CD8-positive, alpha-beta memory T cell (primary cell): ENCODE measurements around the gene BTNL3. TPM values are rescaled to one million over a fixed set of nuclear protein-coding genes. Genes with fewer than 3 reads are reported as not detected.
A peak's percentile ranks its signal among the peaks of the same experiment; 100 is the strongest.

Experiments used
- CTCF ChIA-PET: fragments of 350-600 bp; sonication (Branson Sonifier 250); formaldehyde crosslinking; loops from one replicate; lab custom pipeline; 2021; ENCODE audit warnings: antibody characterized with exemption; lab: Charles Lee
- POLR2A ChIA-PET: fragments of 350-600 bp; sonication (Branson Sonifier 250); formaldehyde crosslinking; loops from one replicate; lab custom pipeline; 2021; ENCODE audit warnings: antibody characterized with exemption; lab: Charles Lee
- DNase-seq, 5 donors: peaks; one replicate each; pipeline versions ENCODE4 v3.0.0 to v3.0.0-alpha.2; 2020 to 2022; ENCODE audit warnings: mixed read lengths in 1 of 5
- H3K27ac ChIP-seq: one replicate; pipeline ENCODE4 v1.7.0; 2013; ENCODE audit warnings: low read depth, mild to moderate bottlenecking, low read length, moderate library complexity
- H3K27me3 ChIP-seq: 2 replicates; pipeline ENCODE4 v1.7.0; 2013; ENCODE audit warnings: low read length, mild to moderate bottlenecking; ENCODE audit not compliant: insufficient read depth, poor library complexity, severe bottlenecking
- H3K36me3 ChIP-seq: 2 replicates; pipeline ENCODE4 v1.7.0; 2013; ENCODE audit warnings: mild to moderate bottlenecking, low read length, moderate library complexity; ENCODE audit not compliant: insufficient read depth
- H3K4me1 ChIP-seq: 2 replicates; pipeline ENCODE4 v1.7.0; 2013; ENCODE audit warnings: mild to moderate bottlenecking, low read length, moderate library complexity; ENCODE audit not compliant: insufficient read depth
- H3K4me3 ChIP-seq: 2 replicates; pipeline ENCODE4 v1.7.0; 2013; ENCODE audit warnings: mild to moderate bottlenecking, low read length
- H3K9me3 ChIP-seq: 2 replicates; pipeline ENCODE4 v1.7.0; 2013; ENCODE audit warnings: mild to moderate bottlenecking, low read length
- H3K27ac Mint-ChIP-seq, 8 donors: one replicate each; pipeline ENCODE4 v1.8.0; 2020 to 2021; ENCODE audit warnings: mixed read lengths in 8 of 8, mild to moderate bottlenecking in 6 of 8, inconsistent platforms in 3 of 8, moderate library complexity in 3 of 8
- H3K27me3 Mint-ChIP-seq, 2 donors: one replicate each; pipeline ENCODE4 v1.8.0; 2020 to 2021; ENCODE audit warnings: mixed read lengths in 2 of 2, mild to moderate bottlenecking in 1 of 2, moderate library complexity in 1 of 2
- H3K36me3 Mint-ChIP-seq, 3 donors: one replicate each; pipeline ENCODE4 v1.8.0; 2020 to 2021; ENCODE audit warnings: mixed read lengths in 3 of 3, inconsistent platforms in 1 of 3, mild to moderate bottlenecking in 1 of 3
- H3K4me1 Mint-ChIP-seq, 3 donors: one replicate each; pipeline ENCODE4 v1.8.0; 2020 to 2021; ENCODE audit warnings: mixed read lengths in 3 of 3, inconsistent platforms in 1 of 3, mild to moderate bottlenecking in 1 of 3
- H3K4me3 Mint-ChIP-seq, 7 donors: one replicate each; pipeline ENCODE4 v1.8.0; 2020 to 2021; ENCODE audit warnings: mixed read lengths in 7 of 7, mild to moderate bottlenecking in 6 of 7, moderate library complexity in 4 of 7, inconsistent platforms in 2 of 7
- H3K9me3 Mint-ChIP-seq, 5 donors: one replicate each; pipeline ENCODE4 v1.8.0; 2020 to 2022; ENCODE audit warnings: mixed read lengths in 5 of 5, mild to moderate bottlenecking in 3 of 5, moderate library complexity in 2 of 5, inconsistent platforms in 1 of 5
- polyA plus RNA-seq: library from polyadenylated mRNA; unstranded; fragments of 300-500 nt; fragmentation: Illumina TruSeq; gene quantifications from one replicate; pipeline ENCODE4 v1.2.3, GENCODE V29; 2021
- total RNA-seq, 2 experiments: library from RNA; stranded (reverse); gene quantifications; one replicate each; pipeline ENCODE4 v1.2.3, GENCODE V29; 2021

Gene BTNL3
- total and polyA plus RNA-seq, 3 experiments from 2014 or later: not detected

- Mint-ChIP-seq H3K4me1 (peaks cover 17 to 23% (median 21%) of the 10 kb centered on the region in 3 donors), H3K36me3 (peaks cover 0 to 4% (median 2%) of the 10 kb centered on the region in 3 donors), H3K27me3 (peaks cover 77 to 91% of the 10 kb centered on the region in 2 donors), H3K27ac (peak overlapping the region in 1 of 8 donors; percentile 11), H3K9me3 (no peaks in the 10 kb centered on the region), H3K4me3 (peak overlapping the region; percentile 49 to 81 (median 76))
- DNase-seq: no peak
- Histone ChIP-seq H3K4me1 (peaks cover 14% of the 10 kb centered on the region), H3K9me3 (no peaks in the 10 kb centered on the region), H3K4me3 (no peak overlapping the region), H3K27ac (no peak overlapping the region), H3K36me3 (no peaks in the 10 kb centered on the region), H3K27me3 (peaks cover 25% of the 10 kb centered on the region)
- POLR2A ChIA-PET: no interaction called here
- CTCF ChIA-PET: no interaction called here
These were observed 65.5 kb downstream of the BTNL3 start for GRCh38 chr5:181054138-181054537.

DNA sequence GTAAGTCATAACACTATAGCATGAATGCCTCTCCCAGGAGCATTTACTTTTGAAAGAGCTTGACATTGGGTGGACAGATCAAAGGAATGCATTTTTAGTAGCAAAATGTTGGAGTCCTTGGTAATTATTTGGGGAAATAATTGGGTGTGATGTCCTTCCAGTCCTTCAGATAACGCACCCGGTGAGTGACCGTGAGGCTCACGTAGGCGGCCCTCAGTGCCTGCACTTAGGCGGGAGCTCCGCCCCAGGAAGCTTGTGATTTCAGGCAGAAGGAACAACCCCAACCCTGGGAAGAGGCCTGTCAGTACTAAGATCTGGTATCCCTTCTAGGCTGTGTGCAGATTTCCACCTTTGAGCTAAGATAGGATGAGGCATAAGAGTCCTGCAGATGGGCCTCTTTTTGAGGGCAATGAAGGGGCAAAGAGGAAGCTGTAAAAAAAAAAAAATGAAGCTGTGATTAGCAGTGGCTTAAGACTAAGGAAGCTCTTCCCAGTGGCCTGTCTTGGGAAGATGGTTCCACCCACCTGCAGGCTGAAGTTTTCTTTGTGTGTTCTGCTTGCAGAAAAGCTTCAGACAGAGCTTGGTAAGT is 66.3 kb downstream of the BTNL3 start:
- no peak for DNase-seq
- Histone ChIP-seq H3K27me3 (peaks cover 25% of the 10 kb centered on the region), H3K9me3 (no peaks in the 10 kb centered on the region), H3K27ac (no peak overlapping the region), H3K36me3 (no peaks in the 10 kb centered on the region), H3K4me1 (peaks cover 14% of the 10 kb centered on the region), H3K4me3 (no peak overlapping the region)
- Mint-ChIP-seq H3K4me3 (peak overlapping the region in 5 of 7 donors; percentile 37 to 77 (median 73)), H3K27ac (no peak overlapping the region), H3K9me3 (no peaks in the 10 kb centered on the region), H3K27me3 (peaks cover 71 to 85% of the 10 kb centered on the region in 2 donors), H3K36me3 (peaks cover 0 to 4% (median 2%) of the 10 kb centered on the region in 3 donors), H3K4me1 (peaks cover 17 to 23% (median 21%) of the 10 kb centered on the region in 3 donors)
- ChIA-PET POLR2A (no interaction called here), CTCF (no interaction called here)

Other genes starting within 250 kb of the BTNL3 start
- gene OR2Y1, start 248.8 kb upstream of the BTNL3 start, total RNA-seq: not detected
- gene OR2Y1, start 248.8 kb upstream of the BTNL3 start, polyA plus RNA-seq: not detected
- gene MGAT1, start 186.0 kb upstream of the BTNL3 start, total RNA-seq: 100 to 1,000 TPM; 125 to 132 TPM
- gene MGAT1, start 186.0 kb upstream of the BTNL3 start, polyA plus RNA-seq: 157 TPM
- 10 to 100 TPM; 27.6 to 34.1 TPM for gene ZFP62, start 127.6 kb upstream of the BTNL3 start, total RNA-seq
- gene ZFP62, start 127.6 kb upstream of the BTNL3 start, polyA plus RNA-seq: 20.1 TPM
- under 1 TPM in 1 of 2 experiments, not detected in 1; 0.13 TPM for gene BTNL8, start 89.7 kb upstream of the BTNL3 start, total RNA-seq
- gene BTNL8, start 89.7 kb upstream of the BTNL3 start, polyA plus RNA-seq: not detected
- not detected for gene BTNL9, start 51.4 kb downstream of the BTNL3 start, total RNA-seq
- gene BTNL9, start 51.4 kb downstream of the BTNL3 start, polyA plus RNA-seq: not detected
- gene OR2V1, start 142.3 kb downstream of the BTNL3 start, total RNA-seq: not detected
- gene OR2V1, start 142.3 kb downstream of the BTNL3 start, polyA plus RNA-seq: not detected
- gene OR2V2, start 158.7 kb downstream of the BTNL3 start, total RNA-seq: not detected
- gene OR2V2, start 158.7 kb downstream of the BTNL3 start, polyA plus RNA-seq: not detected
- gene TRIM7, start 216.3 kb downstream of the BTNL3 start, total RNA-seq: 1 to 10 TPM; 2.2 to 2.3 TPM
- 0.74 TPM for gene TRIM7, start 216.3 kb downstream of the BTNL3 start, polyA plus RNA-seq
- gene TRIM41, start 234.4 kb downstream of the BTNL3 start, total RNA-seq: 10 to 100 TPM; 35.2 to 42.7 TPM
- gene TRIM41, start 234.4 kb downstream of the BTNL3 start, polyA plus RNA-seq: 2.2 TPM